GM12878 (cell line): ENCODE measurements around the gene LRRC39. TPM values are rescaled to one million over a fixed set of nuclear protein-coding genes. Genes with fewer than 3 reads are reported as not detected.

Experiments
- ATAC-seq: fragments of 200-7000 bp; cut with Tn5 transposase; 3 replicates; pipeline ENCODE4 v1.9.1; 2020; ENCODE audit warnings: mild to moderate bottlenecking, moderate library complexity
- BruUV-seq: library from RNA; stranded (reverse); fragments of 400-500 nt; replicated peaks from 2 replicates; lab custom pipeline; 2021; lab: Mats Ljungman, UMichigan
- CTCF ChIA-PET: fragments of 300-600 bp; sonication (Branson Sonifier 250); formaldehyde crosslinking; extraction: SDS; loops from one replicate; lab custom pipeline; 2021; ENCODE audit warnings: inconsistent platforms; lab: Yijun Ruan, JAX
- POLR2A ChIA-PET: fragments of 350-600 bp; formaldehyde crosslinking; extraction: SDS; loops from one replicate; lab custom pipeline; 2021; ENCODE audit warnings: inconsistent platforms; lab: Charles Lee
- RAD21 ChIA-PET: fragments of 300-600 bp; sonication (Branson Sonifier 250); formaldehyde crosslinking; loops from one replicate; lab custom pipeline; 2023; ENCODE audit warnings: antibody characterized with exemption; ENCODE audit not compliant: unreplicated experiment; lab: Charles Lee
- SMC1A ChIA-PET: fragments of 300-600 bp; sonication (Branson Sonifier 250); formaldehyde crosslinking; loops from one replicate; lab custom pipeline; 2023; ENCODE audit not compliant: unreplicated experiment, uncharacterized antibody; lab: Charles Lee
- DNase-seq: peaks from one replicate; pipeline ENCODE4 v3.0.0-alpha.2; 2011; ENCODE audit warnings: low read depth, low spot score
- FAIRE-seq: peaks from 3 replicates; lab custom pipeline; 2011; peaks lifted over from hg19 to GRCh38; lab: Jason Lieb, UNC
- H2AFZ ChIP-seq: 2 replicates; pipeline ENCODE4 v1.6.0; 2011; ENCODE audit warnings: low read depth, low read length, control low read depth; ENCODE audit not compliant: control insufficient read depth
- H3K27ac ChIP-seq: 2 replicates; pipeline ENCODE4 v1.5.1; 2011; ENCODE audit warnings: control low read depth; ENCODE audit not compliant: control insufficient read depth, insufficient read depth
- H3K27me3 ChIP-seq, 2 experiments: replicated peaks in 1 of 2; 2 replicates each; pipeline versions ENCODE4 v1.6.0 to v1.6.1; 2011; ENCODE audit warnings: low read length in 1 of 2; ENCODE audit not compliant: control insufficient read depth in 2 of 2, insufficient read depth in 2 of 2
- H3K36me3 ChIP-seq, 2 experiments: 2 replicates each; pipeline ENCODE4 v1.5.1; 2011; ENCODE audit warnings: low read length in 1 of 2; ENCODE audit not compliant: control insufficient read depth in 2 of 2, insufficient read depth in 2 of 2
- H3K4me1 ChIP-seq: 2 replicates; pipeline ENCODE4 v1.6.1; 2011; ENCODE audit warnings: mild to moderate bottlenecking, low read length, moderate library complexity, mixed read lengths; ENCODE audit not compliant: control insufficient read depth, insufficient read depth
- H3K4me2 ChIP-seq: 2 replicates; pipeline ENCODE4 v1.6.0; 2011; ENCODE audit warnings: control low read depth; ENCODE audit not compliant: control insufficient read depth, insufficient read depth
- H3K4me3 ChIP-seq: fragments of 200-600 bp; sonication (generic); 2 replicates; pipeline ENCODE4 v1.5.1; 2016
- H3K79me2 ChIP-seq: 2 replicates; pipeline ENCODE4 v1.6.0; 2011; ENCODE audit warnings: low read length; ENCODE audit not compliant: control insufficient read depth, insufficient read depth
- H3K9ac ChIP-seq: 2 replicates; pipeline ENCODE4 v1.8.0; 2011; ENCODE audit warnings: low read length, control low read depth, mixed read lengths; ENCODE audit not compliant: control insufficient read depth, insufficient read depth
- H3K9me3 ChIP-seq: replicated peaks from 3 replicates; pipeline ENCODE4 v1.5.1; 2011; ENCODE audit warnings: mild to moderate bottlenecking, low read length; ENCODE audit not compliant: control insufficient read depth, insufficient read depth
- H4K20me1 ChIP-seq: 2 replicates; pipeline ENCODE4 v1.6.0; 2011; ENCODE audit not compliant: control insufficient read depth, insufficient read depth
- CHD2 ChIP-seq: IDR thresholded peaks from 2 replicates; pipeline ENCODE4 v1.6.1; 2011; ENCODE audit warnings: low read depth, low read length, improper control_type of control experiment, borderline replicate concordance
- CHD4 ChIP-seq: fragments of 200-600 bp; sonication (generic); IDR thresholded peaks from 2 replicates; pipeline ENCODE4 v1.6.1; 2016; ENCODE audit warnings: mild to moderate bottlenecking
- GABPA ChIP-seq: IDR thresholded peaks from 2 replicates; pipeline ENCODE4 v1.6.1; 2014; ENCODE audit warnings: antibody characterized with exemption, low read depth, mild to moderate bottlenecking, inconsistent platforms
- HCFC1 ChIP-seq: fragments of 150-350 bp; IDR thresholded peaks from 2 replicates; pipeline ENCODE4 v1.6.1; 2014; ENCODE audit warnings: low read length
- KLF5 ChIP-seq: fragments of 450-650 bp; IDR thresholded peaks from 2 replicates; pipeline ENCODE4 v1.6.1; 2014; ENCODE audit warnings: mild to moderate bottlenecking; ENCODE audit not compliant: partially characterized antibody
- NR2F1 ChIP-seq: fragments of 450-650 bp; conservative IDR thresholded peaks from 2 replicates; pipeline ENCODE4 v1.6.1; 2017; ENCODE audit warnings: mild to moderate bottlenecking
- NRF1 ChIP-seq: conservative IDR thresholded peaks from 2 replicates; pipeline ENCODE4 v1.6.1; 2011; ENCODE audit warnings: mild to moderate bottlenecking, low read depth, low read length, improper control_type of control experiment
- POLR2AphosphoS2 ChIP-seq: IDR thresholded peaks from 2 replicates; pipeline ENCODE4 v1.6.1; 2011; ENCODE audit warnings: low read depth, mild to moderate bottlenecking, low read length, improper control_type of control experiment, moderate library complexity
- POU2F2 ChIP-seq: IDR thresholded peaks from 3 replicates; pipeline ENCODE4 v1.6.1; 2011; ENCODE audit warnings: low read depth, mild to moderate bottlenecking, low read length, borderline replicate concordance
- RFX5 ChIP-seq: IDR thresholded peaks from 2 replicates; pipeline ENCODE4 v1.6.1; 2011; ENCODE audit warnings: low read depth, low read length, improper control_type of control experiment
- WGBS: methylation state at CpG from one replicate; pipeline ENCODE4 v1.1.6; 2016; ENCODE audit warnings: low lambda C conversion rate; ENCODE audit not compliant: insufficient replicate concordance, insufficient coverage; ENCODE audit errors: missing lambda C conversion rate; 5-methylcytosine and 5-hydroxymethylcytosine counted together
- in situ Hi-C: fragments of 300-500 bp; cut with MboI; formaldehyde crosslinking; loops from 9 replicates; pipeline ENCODE4 v1.14.3; 2018; ENCODE audit warnings: mixed read lengths
- intact Hi-C: fragments of 100-400 bp; cut with micrococcal nuclease; formaldehyde crosslinking; loops from one replicate; pipeline ENCODE4 v1.14.2; 2022; ENCODE audit not compliant: unreplicated experiment
- polyA plus RNA-seq, 11 experiments: library from polyadenylated mRNA; depleted of rRNA in 4 of 11; unstranded in 6 of 11; stranded (reverse) in 5 of 11; fragments of >200 nt; fragmentation: Nextera tagmentation in 4 of 11; fragmentation: Illumina TruSeq in 1 of 11; extraction: Ambion mirVana in 4 of 11; extraction: Trizol in 1 of 11; gene quantifications; 1 replicate in 1 of 11; 2 replicates in 10 of 11; pipeline versions ENCODE4 v1.2.1 to v1.2.3, GENCODE V29; 2011 to 2016; ENCODE audit warnings: inconsistent platforms in 2 of 11, missing spikeins in 2 of 11, low read depth in 1 of 11
- total RNA-seq, 4 experiments: library from RNA; depleted of rRNA in 3 of 4; stranded (reverse); fragments of >200 nt in 3 of 4; fragmentation: Illumina TruSeq in 1 of 4; extraction: Trizol in 1 of 4; gene quantifications; 2 replicates each; pipeline versions ENCODE4 v1.2.1 to v1.2.3, GENCODE V29; 2013 to 2021
- TF ChIP-seq, protein P1 (sequence below): fragments of 450-650 bp; IDR thresholded peaks from 2 replicates; pipeline ENCODE4 v1.6.1; 2017; ENCODE audit warnings: mild to moderate bottlenecking, moderate library complexity
- TF ChIP-seq, protein P2 (sequence below): fragments of 450-650 bp; IDR thresholded peaks from 2 replicates; pipeline ENCODE4 v1.6.1; 2018; ENCODE audit warnings: borderline replicate concordance, mild to moderate bottlenecking; ENCODE audit not compliant: partially characterized antibody
- TF ChIP-seq, protein P3 (sequence below): fragments of 150-350 bp; IDR thresholded peaks from 2 replicates; pipeline ENCODE4 v1.6.1; 2014; ENCODE audit warnings: mild to moderate bottlenecking, low read depth, low read length
- TF ChIP-seq, protein P4 (sequence below): IDR thresholded peaks from 2 replicates; pipeline ENCODE4 v1.6.1; 2012; ENCODE audit warnings: low read length, inconsistent platforms

The LRRC39 gene
- total and polyA plus RNA-seq, 10 of the 15 experiments (the other 5 are each of a cell fraction or from before 2014, with no cell fraction given), result 0.23 to 1.1 (median 0.56) TPM

DNA sequence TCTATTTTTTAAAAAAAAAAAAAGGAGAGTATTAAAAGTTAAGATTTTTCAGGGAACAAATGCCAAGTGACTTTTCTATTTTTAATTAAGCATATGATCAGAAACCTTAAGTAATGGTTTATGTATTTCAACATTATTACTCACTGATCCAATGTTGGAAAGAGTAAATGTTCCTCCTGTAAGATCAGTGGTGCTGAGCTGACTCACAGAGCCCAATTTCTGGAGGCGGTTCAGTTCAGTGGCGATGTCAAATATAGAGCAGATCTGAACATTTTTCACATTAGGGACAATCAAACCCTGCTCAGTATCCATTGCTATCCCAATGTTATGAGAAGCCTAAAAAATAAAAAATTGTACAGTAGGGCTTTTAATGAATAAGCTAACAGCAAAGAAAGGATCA lies 28.2 kb upstream of the LRRC39 start:
- Histone ChIP-seq H3K4me3 (no peak overlapping the region), H3K36me3 (peaks cover 0 to 5% of the 10 kb centered on the region in 2 experiments; a peak in 2 of 4 replicates), H3K4me2 (no peak overlapping the region), H3K9ac (no peak overlapping the region), H4K20me1 (no peaks in the 10 kb centered on the region), H3K27me3 (no peaks in the 10 kb centered on the region), H3K79me2 (no peaks in the 10 kb centered on the region), H2AFZ (no peak overlapping the region), H3K4me1 (no peaks in the 10 kb centered on the region), H3K9me3 (peaks cover 4% of the 10 kb centered on the region; the same call in 2 of the 3 replicates), H3K27ac (no peak overlapping the region)
- ChIA-PET CTCF (no interaction called here), SMC1A (interaction anchor here (0.7 kb wide), 1 partner anchor 10 kb away, joined by 3 read pairs; no protein-coding TSS in a partner anchor), RAD21 (no interaction called here), POLR2A (no interaction called here)
- in situ Hi-C loops (no loop called here), intact Hi-C loops (no loop called here)
- DNase-seq (no peak), ATAC-seq (no peak), FAIRE-seq (no peak)
- 100% methylated on average over 2 of the region's 2 CpGs for WGBS
- BruUV-seq, result no TSS peak
- no peak for TF ChIP-seq POLR2AphosphoS2
- TF ChIP-seq, protein P1, sequence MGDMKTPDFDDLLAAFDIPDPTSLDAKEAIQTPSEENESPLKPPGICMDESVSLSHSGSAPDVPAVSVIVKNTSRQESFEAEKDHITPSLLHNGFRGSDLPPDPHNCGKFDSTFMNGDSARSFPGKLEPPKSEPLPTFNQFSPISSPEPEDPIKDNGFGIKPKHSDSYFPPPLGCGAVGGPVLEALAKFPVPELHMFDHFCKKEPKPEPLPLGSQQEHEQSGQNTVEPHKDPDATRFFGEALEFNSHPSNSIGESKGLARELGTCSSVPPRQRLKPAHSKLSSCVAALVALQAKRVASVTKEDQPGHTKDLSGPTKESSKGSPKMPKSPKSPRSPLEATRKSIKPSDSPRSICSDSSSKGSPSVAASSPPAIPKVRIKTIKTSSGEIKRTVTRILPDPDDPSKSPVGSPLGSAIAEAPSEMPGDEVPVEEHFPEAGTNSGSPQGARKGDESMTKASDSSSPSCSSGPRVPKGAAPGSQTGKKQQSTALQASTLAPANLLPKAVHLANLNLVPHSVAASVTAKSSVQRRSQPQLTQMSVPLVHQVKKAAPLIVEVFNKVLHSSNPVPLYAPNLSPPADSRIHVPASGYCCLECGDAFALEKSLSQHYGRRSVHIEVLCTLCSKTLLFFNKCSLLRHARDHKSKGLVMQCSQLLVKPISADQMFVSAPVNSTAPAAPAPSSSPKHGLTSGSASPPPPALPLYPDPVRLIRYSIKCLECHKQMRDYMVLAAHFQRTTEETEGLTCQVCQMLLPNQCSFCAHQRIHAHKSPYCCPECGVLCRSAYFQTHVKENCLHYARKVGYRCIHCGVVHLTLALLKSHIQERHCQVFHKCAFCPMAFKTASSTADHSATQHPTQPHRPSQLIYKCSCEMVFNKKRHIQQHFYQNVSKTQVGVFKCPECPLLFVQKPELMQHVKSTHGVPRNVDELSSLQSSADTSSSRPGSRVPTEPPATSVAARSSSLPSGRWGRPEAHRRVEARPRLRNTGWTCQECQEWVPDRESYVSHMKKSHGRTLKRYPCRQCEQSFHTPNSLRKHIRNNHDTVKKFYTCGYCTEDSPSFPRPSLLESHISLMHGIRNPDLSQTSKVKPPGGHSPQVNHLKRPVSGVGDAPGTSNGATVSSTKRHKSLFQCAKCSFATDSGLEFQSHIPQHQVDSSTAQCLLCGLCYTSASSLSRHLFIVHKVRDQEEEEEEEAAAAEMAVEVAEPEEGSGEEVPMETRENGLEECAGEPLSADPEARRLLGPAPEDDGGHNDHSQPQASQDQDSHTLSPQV, result no peak
- TF ChIP-seq NR2F1, result no peak
- TF ChIP-seq, protein P2, sequence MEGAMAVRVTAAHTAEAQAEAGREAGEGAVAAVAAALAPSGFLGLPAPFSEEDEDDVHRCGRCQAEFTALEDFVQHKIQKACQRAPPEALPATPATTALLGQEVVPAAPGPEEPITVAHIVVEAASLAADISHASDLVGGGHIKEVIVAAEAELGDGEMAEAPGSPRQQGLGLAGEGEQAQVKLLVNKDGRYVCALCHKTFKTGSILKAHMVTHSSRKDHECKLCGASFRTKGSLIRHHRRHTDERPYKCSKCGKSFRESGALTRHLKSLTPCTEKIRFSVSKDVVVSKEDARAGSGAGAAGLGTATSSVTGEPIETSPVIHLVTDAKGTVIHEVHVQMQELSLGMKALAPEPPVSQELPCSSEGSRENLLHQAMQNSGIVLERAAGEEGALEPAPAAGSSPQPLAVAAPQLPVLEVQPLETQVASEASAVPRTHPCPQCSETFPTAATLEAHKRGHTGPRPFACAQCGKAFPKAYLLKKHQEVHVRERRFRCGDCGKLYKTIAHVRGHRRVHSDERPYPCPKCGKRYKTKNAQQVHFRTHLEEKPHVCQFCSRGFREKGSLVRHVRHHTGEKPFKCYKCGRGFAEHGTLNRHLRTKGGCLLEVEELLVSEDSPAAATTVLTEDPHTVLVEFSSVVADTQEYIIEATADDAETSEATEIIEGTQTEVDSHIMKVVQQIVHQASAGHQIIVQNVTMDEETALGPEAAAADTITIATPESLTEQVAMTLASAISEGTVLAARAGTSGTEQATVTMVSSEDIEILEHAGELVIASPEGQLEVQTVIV, result no peak
- no peak for TF ChIP-seq CHD4
- no peak for TF ChIP-seq POU2F2
- TF ChIP-seq, protein P3, sequence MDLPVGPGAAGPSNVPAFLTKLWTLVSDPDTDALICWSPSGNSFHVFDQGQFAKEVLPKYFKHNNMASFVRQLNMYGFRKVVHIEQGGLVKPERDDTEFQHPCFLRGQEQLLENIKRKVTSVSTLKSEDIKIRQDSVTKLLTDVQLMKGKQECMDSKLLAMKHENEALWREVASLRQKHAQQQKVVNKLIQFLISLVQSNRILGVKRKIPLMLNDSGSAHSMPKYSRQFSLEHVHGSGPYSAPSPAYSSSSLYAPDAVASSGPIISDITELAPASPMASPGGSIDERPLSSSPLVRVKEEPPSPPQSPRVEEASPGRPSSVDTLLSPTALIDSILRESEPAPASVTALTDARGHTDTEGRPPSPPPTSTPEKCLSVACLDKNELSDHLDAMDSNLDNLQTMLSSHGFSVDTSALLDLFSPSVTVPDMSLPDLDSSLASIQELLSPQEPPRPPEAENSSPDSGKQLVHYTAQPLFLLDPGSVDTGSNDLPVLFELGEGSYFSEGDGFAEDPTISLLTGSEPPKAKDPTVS, result no peak
- TF ChIP-seq, protein P4, sequence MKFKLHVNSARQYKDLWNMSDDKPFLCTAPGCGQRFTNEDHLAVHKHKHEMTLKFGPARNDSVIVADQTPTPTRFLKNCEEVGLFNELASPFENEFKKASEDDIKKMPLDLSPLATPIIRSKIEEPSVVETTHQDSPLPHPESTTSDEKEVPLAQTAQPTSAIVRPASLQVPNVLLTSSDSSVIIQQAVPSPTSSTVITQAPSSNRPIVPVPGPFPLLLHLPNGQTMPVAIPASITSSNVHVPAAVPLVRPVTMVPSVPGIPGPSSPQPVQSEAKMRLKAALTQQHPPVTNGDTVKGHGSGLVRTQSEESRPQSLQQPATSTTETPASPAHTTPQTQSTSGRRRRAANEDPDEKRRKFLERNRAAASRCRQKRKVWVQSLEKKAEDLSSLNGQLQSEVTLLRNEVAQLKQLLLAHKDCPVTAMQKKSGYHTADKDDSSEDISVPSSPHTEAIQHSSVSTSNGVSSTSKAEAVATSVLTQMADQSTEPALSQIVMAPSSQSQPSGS, result no peak
- no peak for TF ChIP-seq RFX5
- no peak for TF ChIP-seq KLF5
- TF ChIP-seq HCFC1, result no peak
- no peak for TF ChIP-seq GABPA
- TF ChIP-seq CHD2, result no peak
- TF ChIP-seq NRF1, result no peak
